GM12878 (cell line): Measurements from ENCODE around the gene SMCO1.

Experiments used
- CTCF ChIP-seq, 3 experiments: IDR thresholded peaks in 2 of 3; conservative IDR thresholded peaks in 1 of 3; 2 replicates each; pipeline ENCODE4 v1.5.1; 2011; ENCODE audit warnings: low read depth in 3 of 3, low read length in 3 of 3, mild to moderate bottlenecking in 3 of 3, control low read depth in 2 of 3, moderate library complexity in 2 of 3, inconsistent platforms in 1 of 3, mixed read lengths in 1 of 3; ENCODE audit not compliant: control insufficient read depth in 2 of 3, insufficient read depth in 1 of 3; ENCODE audit errors: extremely low read depth in 1 of 3
- SP1 ChIP-seq: IDR thresholded peaks from one replicate; pipeline ENCODE4 v1.6.1; 2011; ENCODE audit warnings: low read depth, low read length

- TF ChIP-seq SP1: no peak
- TF ChIP-seq CTCF (IDR thresholded peaks at IDR 0.05 in 2 of 3, conservative IDR thresholded peaks at IDR 0.05 in 1 of 3; ENCODE audit: control insufficient read depth in 2 of 3, extremely low read depth in 1 of 3, insufficient read depth in 1 of 3, low read depth in 3 of 3, low read length in 3 of 3): no peak
These were observed 12.4 kb downstream of the SMCO1 start for GRCh38 chr3:196502775-196503195.
